GM19351 (cell line): Measurements from ENCODE around the gene PAX5.
"Not testable (repeated sequence)": the region's sequence is repeated elsewhere in the genome, so short reads cannot be mapped to it uniquely, and the experiment has no call there.

Source experiments
- ATAC-seq: cut with Tn5 transposase; IDR thresholded peaks from one replicate; pipeline ENCODE4 v1.9.1; 2021; ENCODE audit warnings: mild to moderate bottlenecking, moderate library complexity; ENCODE audit not compliant: unreplicated experiment

Gene PAX5

GRCh38 chr9:36888551-36888950, 145.5 kb downstream of the PAX5 start:
- no peak for ATAC-seq

GRCh38 chr9:36884721-36885120, 149.3 kb downstream of the PAX5 start:
- ATAC-seq, result no peak

- ATAC-seq, result no peak
Observed at GRCh38 chr9:36882594-36882993, 151.5 kb downstream of the PAX5 start.

- ATAC-seq, result no peak
Observed at GRCh38 chr9:36881743-36882441, 152.2 kb downstream of the PAX5 start.

- ATAC-seq, result no peak
Observed at GRCh38 chr9:36881316-36881715, 152.8 kb downstream of the PAX5 start.

- no peak for ATAC-seq
Observed at GRCh38 chr9:36880075-36880474, 154.0 kb downstream of the PAX5 start.

- peak; percentile 88 for ATAC-seq
Observed at GRCh38 chr9:36878986-36879982, 154.8 kb downstream of the PAX5 start.

- ATAC-seq, result no peak
Observed at GRCh38 chr9:36877239-36877638, 156.8 kb downstream of the PAX5 start.

- no peak for ATAC-seq
Observed at GRCh38 chr9:36876056-36876455, 158.0 kb downstream of the PAX5 start.

- ATAC-seq, result no peak
Observed at GRCh38 chr9:36874921-36875320, 159.1 kb downstream of the PAX5 start.

- ATAC-seq, result no peak
Observed at GRCh38 chr9:36874261-36874660, 159.8 kb downstream of the PAX5 start.

- ATAC-seq, result peak; percentile 73
Observed at GRCh38 chr9:36873247-36873875, 160.7 kb downstream of the PAX5 start.

- no peak for ATAC-seq
Observed at GRCh38 chr9:36872641-36873040, 161.4 kb downstream of the PAX5 start.

GRCh38 chr9:36871606-36872005, 162.5 kb downstream of the PAX5 start:
- ATAC-seq, result no peak

- no peak for ATAC-seq
Observed at GRCh38 chr9:36870960-36871359, 163.1 kb downstream of the PAX5 start.

- not testable (repeated sequence) for ATAC-seq
Observed at GRCh38 chr9:36869605-36870004, 164.5 kb downstream of the PAX5 start.

- ATAC-seq, result no peak
Observed at GRCh38 chr9:36868586-36869282, 165.3 kb downstream of the PAX5 start.

GRCh38 chr9:36867672-36868471, 166.2 kb downstream of the PAX5 start:
- ATAC-seq, result no peak

- ATAC-seq, result no peak
Observed at GRCh38 chr9:36867241-36867640, 166.8 kb downstream of the PAX5 start.

GRCh38 chr9:36866840-36867239, 167.2 kb downstream of the PAX5 start:
- ATAC-seq, result no peak
